Measurements from ENCODE around the gene HMGN5.

The HMGN5 gene

GRCh38 chrX:81114757-81115156, 87.0 kb downstream of the HMGN5 start:
- no peak for DNase-seq

- no peak for DNase-seq
Observed at GRCh38 chrX:81110286-81110685, 91.4 kb downstream of the HMGN5 start.

- no peak for DNase-seq
Observed at GRCh38 chrX:81082649-81083048, 119.1 kb downstream of the HMGN5 start.
